Keratinocyte (primary cell): ENCODE data around the gene COG3. TPM values are rescaled to one million over a fixed set of nuclear protein-coding genes. Genes with fewer than 3 reads are reported as not detected.
A peak's percentile ranks its signal among the peaks of the same experiment; 100 is the strongest.

ENCODE experiments used
- DNase-seq: peaks from one replicate; pipeline ENCODE4 v3.0.0-alpha.2; 2011; ENCODE audit warnings: low read depth, missing footprints, low spot score
- FAIRE-seq: peaks from 2 replicates; lab custom pipeline; 2011; peaks lifted over from hg19 to GRCh38; lab: Jason Lieb, UNC
- H2AFZ ChIP-seq: 2 replicates; pipeline ENCODE4 v1.6.0; 2012; ENCODE audit warnings: low read length, control low read depth, inconsistent platforms; ENCODE audit not compliant: control insufficient read depth
- H3K27ac ChIP-seq: 2 replicates; pipeline ENCODE4 v1.5.1; 2011; ENCODE audit warnings: low read length; ENCODE audit not compliant: control insufficient read depth, insufficient read depth
- H3K27me3 ChIP-seq: 3 replicates; pipeline ENCODE4 v1.6.0; 2011; ENCODE audit warnings: low read length; ENCODE audit not compliant: control insufficient read depth, insufficient read depth; ENCODE audit errors: extremely low read depth
- H3K36me3 ChIP-seq, 2 experiments: 2 replicates in 1 of 2; 3 replicates in 1 of 2; pipeline ENCODE4 v1.5.1; 2011; ENCODE audit warnings: low read length in 2 of 2, mild to moderate bottlenecking in 1 of 2; ENCODE audit not compliant: control insufficient read depth in 2 of 2, insufficient read depth in 2 of 2; ENCODE audit errors: extremely low read depth in 1 of 2
- H3K4me1 ChIP-seq: 3 replicates; pipeline ENCODE4 v1.5.1; 2011; ENCODE audit warnings: low read length; ENCODE audit not compliant: control insufficient read depth, insufficient read depth; ENCODE audit errors: extremely low read depth
- H3K4me2 ChIP-seq: 3 replicates; pipeline ENCODE4 v1.6.0; 2011; ENCODE audit warnings: low read depth, low read length; ENCODE audit not compliant: control insufficient read depth, insufficient read depth; ENCODE audit errors: extremely low read depth
- H3K4me3 ChIP-seq, 3 experiments: fragments of 200-600 bp in 1 of 3; sonication (generic) in 1 of 3; 2 replicates in 2 of 3; 3 replicates in 1 of 3; pipeline ENCODE4 v1.5.1; 2011 to 2016; ENCODE audit warnings: low read length in 3 of 3, mild to moderate bottlenecking in 3 of 3, control low read depth in 2 of 3, inconsistent platforms in 1 of 3, low read depth in 1 of 3, mixed read lengths in 1 of 3, mixed run types in 1 of 3, moderate library complexity in 1 of 3; ENCODE audit not compliant: control insufficient read depth in 2 of 3, insufficient read depth in 2 of 3; ENCODE audit errors: extremely low read depth in 1 of 3
- H3K79me2 ChIP-seq: 2 replicates; pipeline ENCODE4 v1.6.0; 2012; ENCODE audit warnings: low read length; ENCODE audit not compliant: control insufficient read depth, insufficient read depth
- H3K9ac ChIP-seq: 3 replicates; pipeline ENCODE4 v1.6.0; 2011; ENCODE audit warnings: low read length; ENCODE audit not compliant: control insufficient read depth, insufficient read depth; ENCODE audit errors: extremely low read depth
- H3K9me1 ChIP-seq: 3 replicates; pipeline ENCODE4 v1.6.0; 2011; ENCODE audit warnings: low read length; ENCODE audit not compliant: control insufficient read depth, insufficient read depth; ENCODE audit errors: extremely low read depth
- H3K9me3 ChIP-seq: 2 replicates; pipeline ENCODE4 v1.5.1; 2012; ENCODE audit warnings: low read depth, low read length; ENCODE audit not compliant: control insufficient read depth
- H4K20me1 ChIP-seq: 3 replicates; pipeline ENCODE4 v1.6.0; 2011; ENCODE audit warnings: low read length; ENCODE audit not compliant: control insufficient read depth, insufficient read depth; ENCODE audit errors: extremely low read depth
- CTCF ChIP-seq, 3 experiments: IDR thresholded peaks in 1 of 3; conservative IDR thresholded peaks in 1 of 3; optimal IDR thresholded peaks in 1 of 3; 2 replicates in 2 of 3; 3 replicates in 1 of 3; pipeline versions ENCODE3 to v1.5.1; 2011; ENCODE audit warnings: low read length in 3 of 3, mild to moderate bottlenecking in 3 of 3, moderate library complexity in 2 of 3, control low read depth in 1 of 3, inconsistent platforms in 1 of 3; ENCODE audit not compliant: insufficient read depth in 2 of 3; ENCODE audit errors: extremely low read depth in 1 of 3
- EZH2 ChIP-seq: IDR thresholded peaks from one replicate; pipeline ENCODE4 v1.6.1; 2012; ENCODE audit warnings: inconsistent platforms, mild to moderate bottlenecking, low read length, moderate library complexity
- dilution Hi-C: fragments of 300-500 bp; cut with MboI; formaldehyde crosslinking; loops from one replicate; pipeline ENCODE4 v1.7.0; 2020; ENCODE audit warnings: low sequenced_read_pairs; ENCODE audit not compliant: extremely low pct_ligation_motif_present
- polyA plus RNA-seq, 5 experiments: library from polyadenylated mRNA; depleted of rRNA in 3 of 5; stranded (reverse) in 3 of 5; stranded (forward) in 1 of 5; unstranded in 1 of 5; fragments of >200 nt; gene quantifications; 1 replicate in 1 of 5; 2 replicates in 3 of 5; 3 replicates in 1 of 5; pipeline versions ENCODE4 v1.2.1 to v1.2.3, GENCODE V29; 2011 to 2012; ENCODE audit warnings: missing spikeins in 2 of 5, low read depth in 1 of 5, low replicate concordance in 1 of 5

COG3 gene
- polyA plus RNA-seq, 1 donor (not counting 4 experiments of a cell fraction or from before 2014, with no cell fraction given): 31.0 TPM

GRCh38 chr13:45501175-45501526 is 36.4 kb downstream of the COG3 start:
- peaks cover 19% of the 10 kb centered on the region for H3K79me2 ChIP-seq
- FAIRE-seq: no peak
- peaks cover 22 to 44% of the 10 kb centered on the region in 2 experiments for H3K36me3 ChIP-seq
- no peak overlapping the region for H3K4me3 ChIP-seq
- H3K9me3 ChIP-seq: no peaks in the 10 kb centered on the region
- H3K27ac ChIP-seq: peak overlapping the region; percentile 88
- peak overlapping the region; percentile 56 for H3K4me2 ChIP-seq
- no peak for TF ChIP-seq CTCF (optimal IDR thresholded peaks at IDR 0.05 in 1 of 3, IDR thresholded peaks at IDR 0.05 in 1 of 3, conservative IDR thresholded peaks at IDR 0.05 in 1 of 3; ENCODE audit: extremely low read depth in 1 of 3, insufficient read depth in 2 of 3, low read length in 3 of 3)
- TF ChIP-seq EZH2: no peak
- H3K9me1 ChIP-seq: peaks cover 3% of the 10 kb centered on the region
- no peak for DNase-seq
- peak overlapping the region; percentile 6 for H3K9ac ChIP-seq
- no peaks in the 10 kb centered on the region for H3K27me3 ChIP-seq
- H4K20me1 ChIP-seq: no peaks in the 10 kb centered on the region
- H2AFZ ChIP-seq: no peak overlapping the region
- peaks cover 28% of the 10 kb centered on the region for H3K4me1 ChIP-seq
- dilution Hi-C loops: no loop called here

GRCh38 chr13:45503658-45504057 is 38.9 kb downstream of the COG3 start:
- dilution Hi-C loops: no loop called here
- no peak overlapping the region for H3K4me2 ChIP-seq
- no peak overlapping the region for H3K4me3 ChIP-seq
- TF ChIP-seq EZH2: no peak
- no peak for TF ChIP-seq CTCF (optimal IDR thresholded peaks at IDR 0.05 in 1 of 3, IDR thresholded peaks at IDR 0.05 in 1 of 3, conservative IDR thresholded peaks at IDR 0.05 in 1 of 3; ENCODE audit: extremely low read depth in 1 of 3, insufficient read depth in 2 of 3, low read length in 3 of 3)
- no peaks in the 10 kb centered on the region for H3K9me3 ChIP-seq
- H3K4me1 ChIP-seq: peaks cover 24% of the 10 kb centered on the region
- H2AFZ ChIP-seq: no peak overlapping the region
- H3K27ac ChIP-seq: no peak overlapping the region
- H3K36me3 ChIP-seq: peaks cover 25 to 45% of the 10 kb centered on the region in 2 experiments
- H3K9me1 ChIP-seq: peaks cover 3% of the 10 kb centered on the region
- H3K27me3 ChIP-seq: no peaks in the 10 kb centered on the region
- H3K9ac ChIP-seq: no peak overlapping the region
- FAIRE-seq (no peak), DNase-seq (no peak)
- no peaks in the 10 kb centered on the region for H4K20me1 ChIP-seq
- peaks cover 22% of the 10 kb centered on the region for H3K79me2 ChIP-seq
